GM19467 (cell line): ENCODE measurements around the gene CNNM1.

Experiments used
- ATAC-seq: cut with Tn5 transposase; IDR thresholded peaks from one replicate; pipeline ENCODE4 v1.9.1; 2021; ENCODE audit warnings: mild to moderate bottlenecking, moderate library complexity; ENCODE audit not compliant: unreplicated experiment

CNNM1 gene

DNA sequence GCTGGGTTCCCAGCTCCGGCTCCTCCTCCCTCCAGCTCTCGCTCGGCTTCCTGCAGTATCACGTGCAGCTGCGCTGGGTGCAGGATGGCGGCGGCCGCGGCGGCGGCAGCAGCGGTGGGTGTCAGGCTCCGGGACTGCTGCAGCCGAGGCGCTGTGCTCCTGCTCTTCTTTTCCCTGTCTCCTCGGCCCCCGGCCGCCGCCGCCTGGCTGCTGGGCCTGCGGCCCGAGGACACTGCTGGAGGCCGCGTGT, at the start of gene CNNM1:
Gene CNNM1 (plus strand): TSS at position 53 of the 250 bp plus-strand sequence. CDS start 32 bp downstream, at position 85.
- no peak for ATAC-seq

DNA sequence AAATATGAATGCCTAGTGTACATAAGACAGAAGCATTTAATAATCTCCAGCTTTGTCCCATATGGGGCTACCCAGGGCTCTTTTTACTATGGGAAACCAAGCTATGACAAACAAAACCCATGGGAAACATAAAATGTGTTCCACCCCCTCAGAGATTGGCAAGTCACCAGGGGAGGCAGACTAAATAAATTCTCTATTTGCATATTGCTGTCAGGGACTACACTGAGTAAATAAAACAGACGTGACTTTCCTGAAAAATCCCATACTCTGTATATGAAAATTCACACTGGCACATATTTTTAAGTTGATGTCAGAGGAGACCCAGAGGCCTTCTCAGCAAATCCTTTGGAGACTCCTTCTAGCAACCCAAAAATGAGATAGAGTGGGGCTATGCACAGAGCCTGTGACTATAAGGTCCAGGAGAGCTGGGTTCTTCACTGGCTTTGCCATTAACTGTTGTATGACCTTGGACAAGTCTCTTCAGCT, 49.5 kb upstream of the CNNM1 start:
- no peak for ATAC-seq

DNA sequence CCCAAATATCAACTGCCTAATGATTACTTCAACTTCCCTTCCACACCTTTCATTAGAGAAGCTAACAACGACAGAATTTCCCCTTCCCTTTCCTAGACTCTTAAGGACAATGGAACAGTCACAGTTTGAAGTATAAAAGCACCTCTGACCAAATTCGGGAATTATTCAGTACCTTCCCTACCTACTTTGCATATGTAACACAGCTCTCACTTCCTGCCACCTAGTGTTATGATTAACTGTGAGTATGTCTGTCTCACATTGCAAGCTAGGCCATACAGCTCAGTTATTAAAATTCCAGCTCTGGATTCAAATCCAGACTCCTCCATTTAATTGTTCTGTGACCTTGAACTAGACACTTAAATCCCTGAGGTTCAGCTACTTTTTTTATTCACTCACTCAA, 48.7 kb upstream of the CNNM1 start:
- ATAC-seq = peak; percentile 69

DNA sequence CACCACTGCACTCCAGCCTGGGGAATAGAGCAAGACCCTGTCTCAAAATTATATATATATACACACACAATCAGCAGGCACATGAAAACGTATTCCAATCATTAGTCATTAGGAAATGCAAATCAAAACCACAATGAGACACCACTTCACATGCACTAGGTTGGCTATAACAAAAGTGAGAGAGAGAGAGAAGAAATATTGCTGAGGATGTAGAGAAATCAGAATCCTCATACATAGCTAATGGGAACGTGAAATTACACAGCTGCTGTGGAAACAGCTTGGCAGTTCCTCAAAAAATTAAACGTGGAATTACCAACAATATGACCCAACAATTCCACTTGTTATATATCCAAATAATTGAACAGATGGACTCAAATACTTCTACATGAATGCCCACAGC, 43.3 kb upstream of the CNNM1 start:
- no peak for ATAC-seq

DNA sequence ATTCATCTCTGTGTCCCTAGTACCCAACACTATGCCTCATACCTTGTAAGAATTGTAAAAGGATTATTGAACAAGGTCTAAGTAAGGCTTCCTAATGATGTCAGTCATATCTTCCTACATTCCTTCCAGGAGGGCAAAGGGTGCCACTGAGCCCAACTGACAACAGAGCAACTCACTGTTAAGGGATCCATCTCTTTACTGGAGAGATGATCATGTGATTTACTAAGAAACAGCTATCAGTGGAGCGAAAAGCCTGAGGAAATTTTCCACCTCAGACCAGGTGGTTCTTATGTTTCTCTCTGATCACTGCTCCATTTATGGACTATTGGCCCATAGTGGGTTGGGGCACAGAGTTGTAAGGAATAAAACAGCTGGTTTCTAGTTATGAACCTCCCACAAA, 38.9 kb upstream of the CNNM1 start:
- ATAC-seq = no peak

DNA sequence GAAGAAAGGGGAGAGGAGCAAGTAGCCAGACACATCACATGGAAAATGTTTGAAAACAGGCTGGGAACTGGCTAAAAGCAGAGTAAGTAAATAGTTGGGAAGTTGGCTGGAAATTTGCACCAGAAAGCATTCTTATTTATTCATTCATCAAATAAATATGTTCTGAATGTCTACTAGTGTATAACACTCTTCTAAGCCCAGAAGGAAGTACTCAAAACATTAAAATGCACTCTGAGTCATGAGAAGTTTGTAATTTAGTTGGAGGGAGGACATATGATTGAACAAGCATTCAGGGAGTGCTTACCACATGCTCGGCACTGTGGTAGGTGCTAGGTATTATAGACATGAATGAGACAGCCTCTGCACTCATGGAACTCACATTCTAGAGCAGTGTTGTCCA, 37.0 kb upstream of the CNNM1 start:
- no peak for ATAC-seq

DNA sequence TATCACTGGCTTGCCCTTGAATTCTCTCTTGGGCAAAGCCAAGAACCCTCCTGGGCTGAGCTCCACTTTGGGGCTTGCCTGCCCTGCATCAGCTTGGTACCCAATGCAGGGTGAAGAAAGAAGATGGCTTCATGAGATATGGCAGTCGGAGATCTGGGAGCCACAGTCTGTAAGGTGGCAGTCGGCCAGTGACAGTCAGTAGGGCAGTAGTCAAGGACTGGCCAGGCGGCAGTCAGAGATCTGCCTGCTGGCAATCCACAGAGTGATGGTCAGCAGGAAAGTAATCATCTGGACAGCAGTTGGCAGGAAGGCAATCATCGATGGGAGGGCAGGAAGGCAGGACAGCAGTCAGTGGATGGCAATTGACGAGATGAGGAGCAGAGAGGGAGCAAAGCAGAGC, 32.6 kb upstream of the CNNM1 start:
- no peak for ATAC-seq

DNA sequence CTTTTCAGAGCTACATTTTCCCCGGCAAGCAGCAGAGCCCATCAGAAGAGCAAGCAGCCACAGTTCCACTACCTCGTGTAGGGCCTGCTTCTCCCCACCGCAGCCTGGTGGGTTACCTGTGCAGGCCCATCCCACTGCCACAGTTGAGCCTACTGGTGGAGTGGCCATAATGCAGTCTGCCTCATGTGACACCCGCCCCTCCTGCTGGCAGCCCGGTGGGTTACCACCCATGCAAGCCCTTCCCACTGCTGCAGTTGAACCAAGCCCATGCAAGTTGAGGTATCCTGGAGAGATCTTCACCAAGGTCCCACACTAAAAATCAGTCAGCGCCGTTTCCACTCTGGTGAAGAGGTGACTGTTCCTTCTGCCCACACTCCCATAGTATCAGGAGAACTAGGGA, 32.1 kb upstream of the CNNM1 start:
- no peak for ATAC-seq

DNA sequence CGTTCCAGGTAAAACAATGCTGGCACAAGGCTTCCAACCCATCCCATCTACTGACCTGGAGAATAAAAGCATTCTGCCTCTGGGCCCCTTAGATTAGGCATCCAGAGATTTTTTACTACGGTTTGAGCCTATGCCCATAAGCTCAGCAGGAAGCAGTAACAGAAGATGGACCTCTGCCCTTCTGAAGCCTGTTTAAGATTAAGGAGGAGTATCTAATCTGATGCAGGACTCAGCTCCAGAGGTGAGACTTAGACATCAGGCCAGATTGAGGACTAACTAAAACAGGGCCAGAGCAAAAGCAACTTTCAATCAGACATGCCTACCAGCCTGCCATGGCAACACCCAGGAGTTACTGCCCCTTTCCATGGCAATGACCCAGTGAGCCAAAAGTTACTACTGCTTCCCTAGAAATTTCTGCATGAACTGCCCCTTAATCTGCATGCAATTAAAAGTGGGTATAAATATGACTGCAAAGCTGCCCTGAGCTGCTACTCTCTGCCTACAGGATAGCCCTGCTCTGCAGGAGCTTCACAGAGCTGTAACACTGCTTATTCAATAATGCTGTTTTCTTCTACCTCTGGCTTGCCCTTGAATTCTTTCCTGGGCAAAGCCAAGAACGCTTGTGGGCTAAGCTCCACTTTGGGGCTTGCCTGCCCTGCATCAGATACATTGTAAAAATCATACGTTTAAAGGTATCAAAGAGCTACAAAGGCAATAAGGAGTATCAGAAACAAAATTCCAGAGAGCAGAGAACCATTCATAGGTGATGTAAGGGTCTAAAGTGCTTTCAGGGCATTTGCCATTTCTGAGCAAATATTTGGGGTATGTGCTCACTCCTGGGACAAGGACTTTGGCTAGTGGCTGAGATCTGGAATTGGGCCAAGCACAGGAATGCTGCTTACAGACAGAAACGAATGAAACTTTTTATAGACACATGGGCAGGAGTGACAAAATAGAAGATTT, 25.0 kb upstream of the CNNM1 start:
- no peak for ATAC-seq

DNA sequence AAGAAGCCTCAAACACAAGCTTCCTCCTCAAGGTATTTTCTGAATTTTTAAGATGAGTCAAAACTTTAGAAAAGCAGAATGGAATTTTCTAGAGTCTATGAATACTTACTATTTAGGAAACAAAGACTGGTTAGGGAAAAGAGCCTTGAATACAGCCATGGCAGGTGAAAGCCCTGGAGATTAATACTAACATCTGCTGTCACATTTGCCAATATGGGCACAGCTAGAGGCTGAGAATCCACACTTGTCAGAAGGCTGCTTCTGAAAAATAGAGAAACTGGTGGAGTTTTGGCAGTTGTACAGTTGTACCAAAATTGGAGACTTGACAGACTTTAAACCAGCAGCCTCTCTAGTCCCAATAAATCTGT, 24.3 kb upstream of the CNNM1 start:
- ATAC-seq = no peak

DNA sequence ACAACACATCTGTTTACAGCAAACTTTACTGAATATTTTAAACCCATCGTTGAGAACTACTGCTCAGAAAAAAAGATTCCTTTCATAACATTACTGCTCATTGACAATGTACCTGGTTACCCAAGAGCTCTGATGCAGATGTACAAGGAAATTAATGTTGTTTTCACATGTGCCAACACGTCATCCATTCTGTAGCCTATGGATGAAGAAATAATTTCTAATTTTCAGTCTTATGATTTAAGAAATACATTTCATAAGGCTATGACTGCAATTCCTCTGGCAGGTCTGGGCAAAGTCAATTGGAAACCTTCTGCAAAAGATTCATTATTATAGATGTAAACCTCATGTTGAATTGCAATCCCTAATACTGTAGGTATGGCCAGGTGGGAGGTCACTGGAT, 16.7 kb upstream of the CNNM1 start:
- ATAC-seq = no peak

DNA sequence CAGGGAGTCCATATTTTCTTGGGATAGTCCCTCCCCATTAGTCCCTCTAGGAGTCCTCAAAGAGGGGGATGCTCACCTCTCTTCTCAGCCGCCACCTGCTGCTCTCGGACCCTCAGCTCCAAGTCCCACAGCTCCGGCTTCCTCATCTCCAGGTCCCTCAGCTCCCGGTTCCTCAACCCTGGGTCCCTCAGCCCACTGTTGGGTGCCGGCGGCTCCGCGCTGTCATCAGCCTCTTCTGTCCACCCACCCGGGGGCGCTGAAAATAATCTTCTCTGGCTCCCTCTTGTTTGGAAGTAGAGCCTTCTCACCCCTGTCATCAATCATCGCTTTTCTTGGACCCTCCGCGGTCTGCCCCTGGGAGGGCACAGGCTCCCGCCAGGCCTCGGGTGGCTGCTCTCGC, 13.3 kb upstream of the CNNM1 start:
- no peak for ATAC-seq

DNA sequence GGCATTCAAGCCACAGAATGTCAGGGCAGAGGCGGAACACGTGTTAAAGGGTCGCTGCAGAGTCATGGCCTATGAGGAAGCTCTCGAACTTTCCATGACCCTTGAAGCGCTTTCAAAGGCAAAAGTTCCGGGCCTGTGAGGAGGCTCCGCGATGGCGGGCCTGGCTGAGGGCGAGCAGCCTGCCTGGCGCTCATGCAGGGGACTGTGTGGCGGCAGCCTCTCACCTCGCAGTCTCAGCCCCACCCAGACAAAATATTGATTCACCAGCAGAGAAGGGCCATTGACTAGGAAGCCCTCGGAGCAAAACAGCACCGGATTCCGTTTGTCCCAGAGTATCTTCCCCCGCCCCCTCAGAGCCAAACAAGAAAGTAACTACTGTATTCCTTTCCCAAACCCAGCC, 12.8 kb upstream of the CNNM1 start:
- no peak for ATAC-seq

DNA sequence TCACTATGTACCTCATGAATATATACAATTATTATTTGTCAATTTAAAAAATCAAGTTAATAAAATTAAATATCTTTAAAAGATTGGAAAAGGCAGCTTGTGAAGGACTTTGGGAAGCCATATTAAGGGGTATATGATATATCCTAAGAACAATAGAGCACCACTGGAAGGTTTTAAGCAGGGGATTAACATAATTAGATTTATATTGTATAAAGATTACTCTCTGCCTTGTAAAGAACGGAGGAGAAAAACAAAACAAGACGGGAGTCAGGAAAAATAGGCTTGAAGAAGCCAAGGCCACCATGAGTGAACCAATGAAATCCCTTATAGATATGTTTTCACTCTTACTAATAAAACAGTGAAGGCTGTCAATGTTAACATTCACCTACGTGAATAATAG, 11.1 kb upstream of the CNNM1 start:
- no peak for ATAC-seq

DNA sequence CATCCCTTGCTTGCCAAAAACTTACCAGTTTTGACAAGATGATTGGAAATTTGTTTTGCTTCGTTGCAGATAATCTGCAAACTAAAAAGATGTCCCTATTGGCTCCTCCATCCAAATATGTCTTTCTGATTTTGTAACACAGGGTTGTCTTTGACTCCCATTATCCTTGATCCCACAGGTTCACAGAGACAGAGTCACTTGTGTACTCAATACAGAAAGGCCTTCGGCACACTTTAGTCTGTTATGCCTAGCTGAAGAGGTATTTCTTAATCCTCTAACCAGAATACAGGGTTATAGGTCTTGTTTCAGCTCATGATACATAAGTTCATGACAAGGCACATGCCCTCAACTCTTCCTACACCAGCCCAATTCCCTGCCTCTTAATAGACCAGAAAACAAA, 10.7 kb upstream of the CNNM1 start:
- no peak for ATAC-seq

DNA sequence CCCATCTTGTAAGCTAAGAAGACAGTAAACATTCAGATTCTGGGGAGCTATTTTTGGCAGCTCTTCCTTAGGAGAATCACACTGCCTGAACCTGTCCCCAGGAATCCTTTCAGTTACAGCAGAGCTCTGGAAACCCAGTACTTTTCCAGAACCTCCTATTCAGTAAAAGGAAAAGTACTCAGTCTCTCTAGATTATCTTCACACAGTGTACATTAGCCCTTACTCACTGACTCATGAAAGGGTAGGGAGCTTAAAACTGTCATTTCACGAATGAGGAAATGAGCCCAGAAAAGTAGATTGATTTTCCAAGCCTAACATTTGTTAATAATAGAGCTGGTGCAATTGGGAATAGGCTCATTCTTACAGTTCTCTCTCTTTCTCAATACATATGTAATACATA, 3.9 kb upstream of the CNNM1 start:
- no peak for ATAC-seq

DNA sequence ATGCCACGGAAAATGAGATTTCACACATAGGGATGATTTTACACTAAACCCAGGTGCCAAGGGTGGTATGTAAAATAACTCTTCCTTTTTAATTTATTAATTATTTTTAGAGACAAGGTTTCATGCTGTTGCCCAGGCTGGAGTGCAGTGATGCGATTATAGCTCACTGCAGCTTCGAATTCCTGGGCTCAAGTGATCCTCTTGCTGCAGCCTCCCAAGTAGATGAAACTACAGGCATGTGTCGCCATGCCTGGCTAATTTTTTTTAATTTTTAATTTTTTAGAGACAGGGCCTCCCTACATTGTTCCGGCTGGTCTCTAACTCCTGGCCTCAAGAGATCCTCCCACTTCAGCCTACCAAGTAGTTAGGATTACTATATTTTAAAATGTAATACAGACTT, 2.3 kb upstream of the CNNM1 start:
- no peak for ATAC-seq

DNA sequence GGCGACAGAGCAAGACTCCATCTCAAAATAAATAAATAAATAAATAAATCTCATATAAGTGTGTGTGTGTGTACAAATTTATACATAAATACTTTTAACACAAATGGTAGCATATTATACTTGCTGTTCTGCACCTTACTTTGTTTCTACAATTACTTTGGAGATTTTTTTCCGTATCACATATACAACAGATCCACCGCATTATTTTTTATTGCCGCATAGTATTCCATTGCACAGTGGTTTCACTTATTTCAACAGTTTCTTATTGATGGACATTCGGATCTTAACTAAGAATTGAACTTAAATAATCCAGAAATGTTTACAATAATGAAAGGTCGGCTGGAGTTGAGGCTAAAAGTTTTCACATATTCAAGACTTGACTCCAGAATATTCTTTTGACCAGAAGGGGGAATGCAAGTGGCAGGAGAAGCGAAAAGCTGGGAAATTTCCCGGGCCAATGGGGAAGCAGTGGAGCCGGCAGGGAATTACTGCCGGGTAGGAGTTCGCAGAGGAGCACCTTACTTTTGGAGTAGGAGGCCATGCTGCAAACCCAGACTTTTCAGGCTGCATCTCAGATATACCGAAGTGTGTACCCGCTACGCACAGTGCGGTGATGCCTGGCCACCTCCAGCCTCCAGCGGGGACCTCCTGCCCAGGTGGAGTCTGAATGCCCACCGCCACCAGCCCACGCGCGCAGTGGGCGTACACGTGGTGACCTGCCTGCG, 415 bp upstream of the CNNM1 start:
- ATAC-seq = no peak

DNA sequence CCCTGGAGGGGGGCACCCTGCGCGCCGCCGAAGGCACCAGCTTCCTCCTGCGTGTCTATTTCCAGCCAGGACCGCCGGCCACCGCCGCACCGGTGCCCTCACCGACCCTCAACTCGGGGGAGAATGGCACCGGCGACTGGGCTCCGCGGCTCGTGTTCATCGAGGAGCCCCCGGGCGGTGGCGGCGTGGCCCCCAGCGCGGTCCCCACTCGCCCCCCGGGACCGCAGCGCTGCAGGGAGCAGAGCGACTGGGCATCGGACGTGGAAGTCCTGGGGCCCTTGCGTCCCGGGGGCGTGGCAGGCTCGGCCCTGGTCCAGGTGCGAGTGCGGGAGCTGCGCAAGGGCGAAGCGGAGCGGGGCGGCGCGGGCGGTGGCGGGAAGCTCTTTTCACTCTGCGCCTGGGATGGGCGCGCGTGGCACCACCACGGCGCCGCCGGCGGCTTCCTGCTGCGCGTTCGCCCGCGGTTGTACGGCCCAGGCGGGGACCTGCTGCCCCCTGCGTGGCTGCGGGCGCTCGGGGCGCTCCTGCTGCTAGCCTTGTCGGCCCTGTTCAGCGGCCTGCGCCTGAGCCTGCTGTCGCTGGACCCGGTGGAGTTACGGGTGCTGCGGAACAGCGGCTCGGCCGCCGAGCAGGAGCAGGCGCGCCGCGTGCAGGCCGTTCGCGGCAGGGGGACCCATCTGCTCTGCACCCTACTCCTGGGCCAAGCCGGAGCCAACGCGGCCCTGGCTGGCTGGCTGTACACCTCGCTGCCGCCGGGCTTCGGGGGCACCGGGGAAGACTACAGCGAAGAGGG, 594 bp downstream of the CNNM1 start:
- ATAC-seq = no peak

DNA sequence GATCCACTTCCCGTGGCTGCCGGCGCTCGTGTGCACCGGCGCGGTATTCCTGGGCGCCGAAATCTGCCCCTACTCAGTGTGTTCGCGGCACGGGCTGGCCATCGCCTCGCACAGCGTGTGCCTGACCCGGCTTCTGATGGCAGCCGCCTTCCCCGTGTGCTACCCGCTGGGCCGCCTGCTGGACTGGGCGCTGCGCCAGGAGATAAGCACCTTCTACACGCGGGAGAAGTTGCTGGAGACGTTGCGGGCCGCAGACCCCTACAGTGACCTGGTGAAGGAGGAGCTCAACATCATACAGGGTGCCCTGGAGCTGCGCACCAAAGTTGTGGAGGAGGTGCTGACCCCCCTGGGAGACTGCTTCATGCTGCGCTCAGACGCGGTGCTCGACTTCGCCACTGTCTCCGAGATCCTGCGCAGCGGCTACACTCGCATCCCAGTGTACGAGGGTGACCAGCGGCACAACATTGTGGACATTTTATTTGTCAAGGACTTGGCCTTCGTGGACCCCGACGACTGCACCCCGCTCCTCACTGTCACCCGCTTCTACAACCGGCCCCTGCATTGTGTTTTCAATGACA, 1.3 kb downstream of the CNNM1 start:
- no peak for ATAC-seq

DNA sequence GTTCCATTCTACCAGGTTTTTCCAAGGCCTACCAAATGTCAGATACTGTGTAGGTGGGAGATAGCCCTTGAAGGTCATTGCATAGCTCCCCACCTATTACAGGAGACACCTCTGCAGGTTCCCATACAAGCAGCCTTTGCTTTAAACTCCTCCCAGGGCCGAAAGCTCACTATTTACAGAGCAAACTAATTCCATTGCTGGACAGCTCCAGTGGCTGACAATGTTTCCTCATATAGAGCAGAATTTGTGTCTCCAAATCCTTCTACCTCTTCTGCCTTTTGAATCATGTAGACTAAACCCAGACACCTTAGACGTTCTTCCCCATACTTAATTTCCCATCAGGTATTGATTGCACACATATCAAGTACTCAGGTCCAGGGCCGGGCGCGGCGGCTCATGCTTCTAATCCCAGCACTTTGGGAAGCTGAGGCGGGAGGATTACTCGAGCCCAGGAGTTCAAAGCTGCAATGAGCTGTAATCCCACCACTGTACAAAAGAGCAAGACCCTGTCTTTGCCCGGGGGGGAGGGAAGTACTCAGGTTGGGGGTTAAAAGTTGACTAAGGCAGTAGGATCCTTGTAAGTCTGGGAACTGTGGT, 2.1 kb downstream of the CNNM1 start:
- no peak for ATAC-seq
